ENCODE data around the gene ABLIM3.

DNA sequence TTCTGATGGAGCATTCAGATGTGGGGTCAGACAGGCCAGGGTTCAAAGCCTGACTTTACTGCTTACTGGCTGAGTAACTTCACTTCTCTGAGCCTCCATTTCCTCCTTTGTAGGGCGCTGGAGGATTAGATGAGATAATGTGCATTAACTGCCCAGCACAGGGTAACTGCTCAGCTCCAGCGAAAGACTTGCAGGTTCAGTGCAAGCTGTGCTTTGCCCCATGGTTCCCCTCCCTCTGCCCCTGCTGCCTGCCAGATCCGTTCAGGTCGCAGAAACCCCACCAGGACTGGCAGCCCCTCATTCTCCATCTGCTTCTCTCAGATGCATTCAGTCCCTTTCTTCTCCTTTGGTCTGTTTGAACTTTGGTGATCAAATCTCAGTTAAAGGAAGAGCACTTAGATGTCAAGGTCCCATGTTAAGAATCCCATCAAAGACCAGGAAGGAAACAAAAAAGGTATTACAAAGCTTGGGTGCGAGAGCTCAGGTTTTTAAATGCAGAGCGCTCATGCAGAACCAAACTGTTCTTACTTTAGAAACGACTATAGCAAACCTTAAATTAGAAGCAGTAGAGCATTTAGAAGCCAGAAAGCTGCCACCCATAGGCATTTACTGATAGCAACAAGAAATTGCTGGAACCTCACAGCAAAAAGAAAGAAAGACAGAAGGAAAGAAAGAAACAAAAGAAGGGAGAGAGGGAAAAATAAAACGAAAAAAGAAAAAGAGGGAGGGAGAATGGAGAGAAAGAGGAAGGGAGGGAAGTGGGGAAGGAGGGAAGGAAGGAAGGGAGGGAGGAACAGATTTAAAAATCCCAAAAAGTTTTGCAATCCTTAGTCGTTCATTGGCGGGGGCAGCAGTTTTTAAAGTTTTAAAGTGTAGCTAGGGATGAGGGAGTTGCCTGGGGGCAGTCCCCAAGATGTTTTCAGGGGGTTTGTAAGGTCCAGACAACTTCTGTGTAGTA is 153.9 kb downstream of the ABLIM3 start:
- TF ChIP-seq ISL1 (CRISPR knock-in tag; IDR thresholded peaks at IDR 0.05) (no peak), ZNF565 (CRISPR knock-in tag; conservative IDR thresholded peaks at IDR 0.05; ENCODE audit: low read depth) (no peak), ZFP3 (CRISPR knock-in tag; IDR thresholded peaks at IDR 0.05) (no peak), ZNF70 (CRISPR knock-in tag; IDR thresholded peaks at IDR 0.05) (no peak), RARB (CRISPR knock-in tag; IDR thresholded peaks at IDR 0.05) (no peak), ARNTL (CRISPR knock-in tag; IDR thresholded peaks at IDR 0.05; ENCODE audit: borderline replicate concordance, low read depth) (no peak)
- TF ChIP-seq, protein P1, sequence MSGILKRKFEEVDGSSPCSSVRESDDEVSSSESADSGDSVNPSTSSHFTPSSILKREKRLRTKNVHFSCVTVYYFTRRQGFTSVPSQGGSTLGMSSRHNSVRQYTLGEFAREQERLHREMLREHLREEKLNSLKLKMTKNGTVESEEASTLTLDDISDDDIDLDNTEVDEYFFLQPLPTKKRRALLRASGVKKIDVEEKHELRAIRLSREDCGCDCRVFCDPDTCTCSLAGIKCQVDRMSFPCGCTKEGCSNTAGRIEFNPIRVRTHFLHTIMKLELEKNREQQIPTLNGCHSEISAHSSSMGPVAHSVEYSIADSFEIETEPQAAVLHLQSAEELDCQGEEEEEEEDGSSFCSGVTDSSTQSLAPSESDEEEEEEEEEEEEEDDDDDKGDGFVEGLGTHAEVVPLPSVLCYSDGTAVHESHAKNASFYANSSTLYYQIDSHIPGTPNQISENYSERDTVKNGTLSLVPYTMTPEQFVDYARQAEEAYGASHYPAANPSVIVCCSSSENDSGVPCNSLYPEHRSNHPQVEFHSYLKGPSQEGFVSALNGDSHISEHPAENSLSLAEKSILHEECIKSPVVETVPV (CRISPR knock-in tag; IDR thresholded peaks at IDR 0.05) = no peak
- TF ChIP-seq, protein P2, sequence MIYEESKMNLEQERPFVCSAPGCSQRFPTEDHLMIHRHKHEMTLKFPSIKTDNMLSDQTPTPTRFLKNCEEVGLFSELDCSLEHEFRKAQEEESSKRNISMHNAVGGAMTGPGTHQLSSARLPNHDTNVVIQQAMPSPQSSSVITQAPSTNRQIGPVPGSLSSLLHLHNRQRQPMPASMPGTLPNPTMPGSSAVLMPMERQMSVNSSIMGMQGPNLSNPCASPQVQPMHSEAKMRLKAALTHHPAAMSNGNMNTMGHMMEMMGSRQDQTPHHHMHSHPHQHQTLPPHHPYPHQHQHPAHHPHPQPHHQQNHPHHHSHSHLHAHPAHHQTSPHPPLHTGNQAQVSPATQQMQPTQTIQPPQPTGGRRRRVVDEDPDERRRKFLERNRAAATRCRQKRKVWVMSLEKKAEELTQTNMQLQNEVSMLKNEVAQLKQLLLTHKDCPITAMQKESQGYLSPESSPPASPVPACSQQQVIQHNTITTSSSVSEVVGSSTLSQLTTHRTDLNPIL (CRISPR knock-in tag; IDR thresholded peaks at IDR 0.05; ENCODE audit: low read depth) = no peak
- TF ChIP-seq, protein P3, sequence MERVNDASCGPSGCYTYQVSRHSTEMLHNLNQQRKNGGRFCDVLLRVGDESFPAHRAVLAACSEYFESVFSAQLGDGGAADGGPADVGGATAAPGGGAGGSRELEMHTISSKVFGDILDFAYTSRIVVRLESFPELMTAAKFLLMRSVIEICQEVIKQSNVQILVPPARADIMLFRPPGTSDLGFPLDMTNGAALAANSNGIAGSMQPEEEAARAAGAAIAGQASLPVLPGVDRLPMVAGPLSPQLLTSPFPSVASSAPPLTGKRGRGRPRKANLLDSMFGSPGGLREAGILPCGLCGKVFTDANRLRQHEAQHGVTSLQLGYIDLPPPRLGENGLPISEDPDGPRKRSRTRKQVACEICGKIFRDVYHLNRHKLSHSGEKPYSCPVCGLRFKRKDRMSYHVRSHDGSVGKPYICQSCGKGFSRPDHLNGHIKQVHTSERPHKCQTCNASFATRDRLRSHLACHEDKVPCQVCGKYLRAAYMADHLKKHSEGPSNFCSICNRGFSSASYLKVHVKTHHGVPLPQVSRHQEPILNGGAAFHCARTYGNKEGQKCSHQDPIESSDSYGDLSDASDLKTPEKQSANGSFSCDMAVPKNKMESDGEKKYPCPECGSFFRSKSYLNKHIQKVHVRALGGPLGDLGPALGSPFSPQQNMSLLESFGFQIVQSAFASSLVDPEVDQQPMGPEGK (CRISPR knock-in tag; IDR thresholded peaks at IDR 0.05; ENCODE audit: borderline replicate concordance) = no peak

Data from SK-N-SH treated with all-trans-retinoic acid at 6 μM for 48 hours (cell line).